Stimulated activated naive CD4-positive, alpha-beta T cell treated with Interleukin-2 at 50 U/mL for 16 hours (primary cell): ENCODE results near the gene HLA-DPB1.
A peak's percentile ranks its signal among the peaks of the same experiment; 100 is the strongest.

Source experiments
- DNase-seq: peaks from one replicate; lab custom pipeline; 2025; lab: John Stamatoyannopoulos, UW

The HLA-DPB1 gene

DNA sequence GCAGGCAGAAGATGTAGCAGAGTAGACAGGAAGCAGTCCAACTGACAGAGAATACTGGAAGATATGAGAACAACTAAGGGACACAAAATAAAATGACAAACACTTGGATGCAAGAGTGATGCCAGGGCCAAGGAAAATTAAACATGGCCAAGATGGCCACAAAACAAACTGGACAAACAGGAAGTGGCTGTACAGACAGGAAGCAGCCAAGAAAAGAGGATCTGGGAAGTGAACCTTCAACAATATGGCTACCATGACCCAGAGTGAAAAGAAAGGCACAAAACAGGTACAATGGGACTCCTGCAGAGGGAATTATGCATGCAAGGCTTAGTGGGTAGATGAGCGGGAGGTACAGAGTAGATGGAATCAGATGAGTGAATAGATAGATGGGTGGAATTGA is 29.1 kb downstream of the HLA-DPB1 start:
- no peak for DNase-seq

DNA sequence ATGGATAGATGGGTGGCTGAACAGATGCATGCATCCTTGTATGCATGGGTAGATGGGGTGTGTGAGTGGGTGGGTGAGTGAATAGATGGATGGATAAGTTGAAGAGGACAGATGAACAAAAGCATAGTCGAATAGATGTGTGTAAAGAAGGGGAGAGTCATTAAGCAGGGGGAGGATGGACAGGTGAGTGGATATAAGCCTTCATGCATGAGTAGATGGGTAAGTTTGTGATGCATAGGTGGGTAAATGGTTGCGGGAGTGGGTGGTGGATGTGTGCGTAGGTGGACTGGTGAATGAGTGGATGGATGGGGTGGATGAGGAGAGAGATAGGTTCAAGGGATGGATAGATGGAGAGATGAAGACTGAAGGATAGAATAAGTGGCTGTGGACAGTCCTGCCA is 29.6 kb downstream of the HLA-DPB1 start:
- no peak for DNase-seq

DNA sequence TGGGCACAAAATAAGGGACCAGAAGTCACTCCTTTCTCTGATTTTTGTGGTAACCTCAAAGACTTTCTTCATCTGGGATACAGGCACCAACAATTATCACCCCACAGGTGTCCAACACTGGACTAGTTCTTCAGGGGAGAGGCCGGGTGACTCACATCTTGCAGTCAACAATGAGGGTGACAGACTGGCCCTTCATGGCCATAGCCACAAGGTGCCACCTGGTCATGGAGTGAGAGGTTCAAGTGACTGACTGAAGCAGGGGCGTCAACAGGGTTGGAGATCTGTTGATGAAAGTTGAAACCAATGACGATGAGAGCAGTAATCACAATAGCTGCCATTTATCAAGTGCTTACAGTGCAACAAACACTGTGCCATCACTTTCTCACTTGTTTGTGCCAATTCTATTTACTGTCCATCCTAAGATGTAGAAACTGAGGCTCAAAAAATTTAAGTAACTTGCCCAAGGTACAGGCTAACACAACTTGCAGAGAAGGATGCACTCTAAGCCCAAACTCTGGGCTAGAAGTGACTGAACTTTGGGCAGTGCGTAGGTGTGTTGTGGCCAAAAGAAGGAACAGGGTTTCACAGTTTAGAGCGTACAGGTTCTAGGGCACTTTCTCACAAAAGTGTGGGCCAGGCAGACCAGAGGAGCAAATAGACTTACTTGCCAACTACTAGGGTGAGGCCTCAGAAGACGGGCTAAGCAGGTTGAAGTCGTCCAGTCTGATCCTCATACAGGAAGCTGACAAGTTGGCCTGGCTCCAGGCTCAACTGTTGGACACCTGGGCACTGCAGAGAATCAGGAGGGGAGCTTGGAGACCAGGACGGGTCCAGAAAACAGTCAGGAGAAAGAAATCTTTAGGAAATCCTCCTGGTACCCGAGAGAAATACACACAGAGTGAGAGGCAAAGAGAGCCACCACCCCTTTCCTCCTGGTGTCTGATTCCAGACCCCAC is 30.4 kb downstream of the HLA-DPB1 start:
- no peak for DNase-seq

DNA sequence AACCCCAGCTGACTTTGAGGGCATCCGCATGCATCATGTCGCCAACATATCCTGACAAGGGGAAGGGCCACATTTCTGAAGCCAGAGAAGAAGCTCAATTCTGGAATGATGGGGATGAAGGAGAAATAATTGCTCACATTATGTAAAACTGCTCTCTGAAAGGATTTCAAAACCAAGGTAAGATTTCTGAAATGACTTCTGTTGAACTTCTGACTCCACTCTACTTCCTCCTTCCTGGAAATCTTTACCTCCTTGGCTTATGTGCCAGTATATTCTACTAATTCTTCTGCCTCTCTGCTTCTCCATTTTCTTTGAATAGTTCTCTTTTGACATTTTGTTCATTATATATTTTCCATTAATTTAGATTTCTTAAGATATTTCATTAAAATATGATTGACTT is 31.9 kb downstream of the HLA-DPB1 start:
- no peak for DNase-seq

DNA sequence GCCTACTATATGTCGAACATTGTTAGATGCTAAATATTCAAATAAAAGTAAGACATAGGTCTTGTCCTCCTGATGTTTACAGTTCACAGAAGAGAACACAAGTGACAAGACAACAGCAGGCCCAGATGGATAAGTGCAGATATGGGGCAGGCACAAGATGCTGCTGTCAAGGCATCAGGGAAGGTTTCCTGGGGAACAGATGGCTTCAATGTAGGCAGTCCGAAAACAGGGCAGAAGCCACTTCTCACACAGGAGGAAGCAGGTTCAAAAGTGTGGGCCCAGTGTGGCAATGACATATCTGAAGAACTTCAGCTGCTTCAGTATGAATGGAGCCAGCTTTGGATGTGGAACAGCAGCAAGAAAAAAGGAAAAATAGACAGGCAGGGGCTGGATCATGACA is 32.5 kb downstream of the HLA-DPB1 start:
- DNase-seq, result no peak

DNA sequence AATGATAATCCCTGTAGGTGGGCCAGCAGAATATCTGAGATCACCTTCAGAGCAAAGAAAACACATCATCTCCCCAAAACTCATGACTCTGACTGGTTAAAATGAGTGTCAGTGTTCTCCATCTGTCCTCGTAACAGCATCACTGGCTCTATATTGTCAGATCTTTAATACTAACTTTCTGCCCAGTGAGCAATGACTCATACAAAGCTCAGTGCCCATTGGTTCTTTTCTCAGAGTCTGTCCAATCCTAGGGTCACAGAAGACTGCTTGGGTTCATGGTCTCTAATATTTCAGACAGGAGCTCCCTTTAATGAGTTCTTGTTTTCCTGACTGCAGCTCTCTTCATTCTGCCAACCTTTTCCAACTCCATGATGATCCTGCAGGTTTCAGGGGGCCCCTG is 36.4 kb downstream of the HLA-DPB1 start:
- DNase-seq, result no peak

DNA sequence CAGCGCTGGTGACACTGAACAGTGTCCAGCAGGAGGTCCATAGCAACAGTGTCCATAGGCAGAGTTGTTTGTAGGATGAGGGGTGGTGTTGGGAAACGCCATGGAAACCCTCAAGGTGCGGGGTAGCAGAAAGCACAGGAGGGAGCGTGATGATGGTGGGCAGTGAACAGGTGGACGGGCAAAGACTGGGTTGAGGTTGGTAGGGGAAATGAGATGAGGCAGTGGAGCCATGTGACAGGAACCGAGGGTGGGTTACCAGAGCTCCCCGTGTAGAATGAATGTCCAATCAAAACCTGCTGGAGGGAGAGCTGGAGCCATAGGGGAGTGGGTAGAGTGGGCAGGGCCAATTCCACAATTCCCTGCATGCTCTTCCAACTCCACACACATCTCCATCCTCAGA is 38.0 kb downstream of the HLA-DPB1 start:
- DNase-seq, result no peak

DNA sequence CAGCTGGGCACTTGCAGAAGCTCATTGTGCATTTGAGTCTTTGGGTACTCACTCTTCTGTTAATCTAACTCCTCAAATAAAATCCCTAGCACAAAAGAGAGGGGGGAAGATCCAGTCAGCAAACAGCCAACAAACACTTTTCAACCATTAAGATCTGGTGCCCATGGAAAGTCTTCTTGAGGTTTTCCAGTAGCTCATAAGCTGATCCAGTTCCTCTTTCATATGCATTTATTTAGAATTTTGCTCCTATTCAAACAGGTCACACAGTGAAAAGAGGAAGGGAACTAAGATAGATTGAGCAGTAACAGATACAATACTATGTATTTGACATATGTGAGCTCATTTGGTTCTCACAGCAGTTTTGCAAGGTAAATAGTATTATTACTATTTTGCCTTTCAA is 38.6 kb downstream of the HLA-DPB1 start:
- DNase-seq, result no peak

DNA sequence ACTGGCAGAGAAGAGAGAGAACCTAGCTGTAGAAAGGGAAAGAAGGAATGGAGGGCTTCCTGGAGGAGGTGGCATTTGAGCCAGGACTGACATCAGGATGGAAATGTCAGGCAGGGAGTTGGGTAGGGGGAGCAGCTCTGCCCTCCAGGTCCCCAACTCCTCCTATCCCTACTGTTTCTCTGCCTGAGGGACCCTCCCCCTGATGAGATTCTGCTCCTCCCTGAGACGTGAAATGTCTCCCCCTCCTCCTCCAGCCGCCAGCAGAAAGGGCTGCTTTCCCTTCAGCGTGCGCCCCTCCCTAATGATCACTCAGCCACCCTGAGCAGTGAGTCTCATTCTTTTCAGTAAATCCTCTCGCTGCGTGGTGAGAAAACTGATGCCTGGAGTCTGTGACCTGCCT is 40.6 kb downstream of the HLA-DPB1 start:
- DNase-seq, result no peak

DNA sequence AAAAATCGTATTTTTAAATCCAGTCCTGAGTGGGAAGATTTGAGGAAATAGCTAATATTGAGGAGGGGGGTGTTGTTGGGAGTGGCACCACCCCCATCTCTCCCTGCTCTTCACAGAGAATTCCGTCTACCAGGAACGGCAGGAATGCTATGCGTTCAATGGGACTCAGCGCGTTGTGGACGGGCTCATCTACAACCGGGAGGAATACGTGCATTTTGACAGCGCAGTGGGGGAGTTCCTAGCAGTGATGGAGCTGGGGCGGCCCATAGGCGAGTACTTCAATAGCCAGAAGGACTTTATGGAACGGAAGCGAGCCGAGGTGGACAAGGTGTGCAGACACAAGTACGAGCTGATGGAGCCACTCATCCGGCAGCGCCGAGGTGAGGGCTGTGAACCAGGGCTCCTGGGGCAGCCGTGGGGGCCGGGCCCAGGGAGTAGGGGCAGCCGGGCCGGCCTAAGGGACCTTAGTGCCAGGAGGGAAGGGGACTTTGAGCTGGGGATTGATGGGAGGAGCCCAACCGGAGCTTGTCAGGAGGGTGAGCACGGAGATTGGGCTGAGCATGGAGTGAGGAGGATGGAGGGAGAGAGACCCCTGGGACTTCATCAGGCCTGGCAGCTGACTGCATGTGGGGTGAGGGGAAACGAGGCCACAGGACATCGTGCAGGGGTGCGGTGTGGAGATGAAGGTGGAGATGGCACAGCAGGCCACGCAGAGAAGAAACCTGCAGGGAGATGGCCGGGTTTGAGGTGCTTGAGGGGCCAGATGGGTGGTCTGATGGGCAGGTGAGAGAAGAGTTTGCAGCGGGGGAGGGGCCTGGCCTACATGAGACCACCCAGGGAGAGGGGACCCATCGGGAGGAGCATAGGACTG is 41.3 kb downstream of the HLA-DPB1 start:
- no peak for DNase-seq

DNA sequence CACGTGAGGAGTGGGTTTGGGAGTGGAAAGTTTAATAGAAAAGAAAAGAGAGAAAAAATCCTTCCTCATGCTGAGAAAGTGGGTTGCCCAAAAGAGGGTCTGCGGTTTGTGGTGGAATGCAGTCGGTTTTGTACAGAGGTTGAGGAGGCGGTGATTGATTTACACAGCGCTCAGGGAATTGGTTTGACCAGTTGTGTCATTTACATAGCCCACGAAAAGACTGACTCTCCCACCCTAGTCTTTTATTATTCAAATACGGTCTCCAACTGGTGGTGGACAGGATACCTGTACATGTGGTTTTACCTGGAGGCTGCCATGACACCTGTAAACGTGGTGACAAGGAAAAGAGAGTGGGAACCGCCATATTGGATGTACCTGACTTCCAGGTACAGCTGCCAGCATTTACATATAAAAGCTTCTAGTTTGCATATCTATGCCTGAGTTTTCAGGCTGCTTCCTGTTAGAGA is 42.1 kb downstream of the HLA-DPB1 start:
- no peak for DNase-seq

DNA sequence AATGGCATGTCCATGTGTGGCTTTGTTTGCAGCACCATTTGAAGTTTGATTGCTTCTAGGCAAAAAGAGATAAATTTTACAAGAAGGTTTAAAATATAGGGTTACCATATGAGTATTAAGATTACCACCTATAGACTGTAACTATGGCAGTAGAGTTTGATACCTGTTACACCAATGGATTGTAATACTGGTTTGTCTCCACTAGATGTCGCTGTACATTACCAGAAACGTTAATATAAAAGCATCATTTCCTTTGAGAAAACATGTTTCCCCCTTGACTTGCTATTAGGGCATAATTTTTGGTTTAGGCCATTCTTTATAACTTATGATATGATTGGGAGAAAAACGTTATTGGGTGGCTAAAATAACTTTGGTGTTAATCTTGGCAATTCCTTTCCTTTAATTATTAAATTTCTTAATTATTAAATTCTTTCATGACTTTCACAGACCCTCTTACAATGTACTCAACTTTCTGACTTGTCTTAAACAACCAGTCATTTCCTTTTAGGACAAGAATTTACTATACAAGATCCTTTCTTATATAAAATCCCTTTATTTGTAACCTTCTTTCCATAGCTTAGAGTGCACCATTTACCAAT is 42.8 kb downstream of the HLA-DPB1 start:
- DNase-seq, result no peak

DNA sequence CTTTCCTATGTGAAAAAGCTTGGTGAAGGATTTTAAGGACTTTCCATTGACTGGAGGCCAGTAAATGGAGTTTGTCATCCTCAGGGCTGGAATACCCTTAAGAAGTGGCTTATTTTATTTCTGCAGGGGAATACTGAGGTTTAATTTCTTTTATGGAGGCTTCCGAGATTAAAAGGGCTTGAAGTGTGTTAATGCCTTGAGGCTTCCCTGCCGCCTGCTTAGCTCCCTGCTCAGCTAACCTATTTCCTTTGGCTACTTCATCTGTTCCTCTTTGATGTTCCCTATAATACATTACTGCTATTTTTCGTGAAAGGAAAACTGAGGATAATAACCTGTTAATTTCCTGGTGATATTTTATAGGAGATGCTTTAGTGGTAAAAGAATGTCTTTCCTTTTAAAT is 44.2 kb downstream of the HLA-DPB1 start:
- DNase-seq, result no peak

DNA sequence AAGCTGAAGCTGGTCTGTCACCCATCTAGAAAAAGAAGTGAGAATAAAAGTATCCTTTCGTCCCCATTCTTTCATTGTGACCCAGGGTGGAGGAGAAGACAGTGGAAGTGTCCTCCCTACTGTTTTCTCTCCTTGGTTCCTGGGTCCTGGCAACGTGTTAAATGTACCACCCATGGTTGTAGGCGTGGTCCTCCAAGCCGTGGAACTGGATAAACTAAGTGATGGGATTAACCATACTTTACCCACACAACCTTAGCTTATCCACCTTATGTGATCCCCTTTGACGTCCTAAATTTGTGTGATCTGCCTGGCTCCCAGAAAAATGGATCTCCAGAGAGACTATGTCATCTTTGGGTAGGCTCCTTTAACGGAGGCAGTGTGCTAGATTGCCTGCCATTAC is 47.4 kb downstream of the HLA-DPB1 start:
- DNase-seq, result no peak

DNA sequence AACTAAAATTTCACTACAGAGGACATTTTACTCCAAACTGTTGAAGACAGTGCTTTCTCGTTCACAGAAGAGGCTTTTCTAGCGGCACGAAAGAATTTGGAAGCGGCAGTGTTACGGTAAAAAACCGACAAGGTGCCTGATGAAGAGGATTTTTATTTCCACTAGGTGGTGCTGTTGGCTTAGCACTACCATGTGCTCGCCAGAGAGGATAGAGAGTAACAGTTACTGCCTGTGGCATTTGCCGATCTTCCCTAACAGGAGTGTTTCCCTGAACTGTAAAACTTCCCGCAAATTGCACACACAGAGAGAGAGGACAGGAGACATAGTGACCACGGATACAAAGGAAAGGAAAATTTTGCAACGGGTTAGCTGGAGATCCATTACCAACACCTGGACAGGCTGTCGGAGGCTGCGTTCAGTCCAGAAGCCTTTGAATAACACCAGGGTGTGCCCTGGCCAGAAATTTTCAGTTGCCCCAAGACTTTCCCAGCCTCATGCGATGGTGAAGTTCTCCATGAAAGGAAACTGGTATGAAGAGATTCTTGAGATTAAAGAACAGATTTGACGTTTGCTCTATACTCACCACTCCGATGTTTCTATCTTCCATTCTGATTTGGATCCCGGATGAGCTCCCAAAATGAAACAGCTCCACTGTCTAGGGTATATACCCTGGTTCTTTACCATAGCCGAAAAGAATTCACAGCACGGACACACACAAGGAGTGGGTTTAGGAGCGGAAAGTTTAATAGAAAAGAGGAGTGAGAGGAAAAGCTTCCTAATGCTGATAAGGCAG is 48.1 kb downstream of the HLA-DPB1 start:
- no peak for DNase-seq

DNA sequence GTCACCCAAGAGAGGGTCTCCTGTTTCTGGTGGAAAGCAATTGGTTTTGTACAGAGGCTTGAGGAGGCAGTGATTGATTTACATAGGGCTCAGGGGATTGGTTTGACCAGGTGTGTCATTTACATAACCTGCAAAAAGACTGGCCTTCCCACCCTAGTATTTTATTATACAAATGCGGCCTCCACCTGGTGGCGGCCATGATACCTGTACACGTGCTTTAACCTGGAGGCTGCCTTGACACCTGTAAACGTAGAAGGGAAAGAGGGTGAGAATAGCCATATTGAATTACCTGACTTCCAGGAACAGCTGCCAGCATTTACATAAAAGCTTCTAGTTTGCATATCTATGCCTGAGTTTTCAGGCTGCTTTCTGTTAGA is 48.7 kb downstream of the HLA-DPB1 start:
- no peak for DNase-seq

DNA sequence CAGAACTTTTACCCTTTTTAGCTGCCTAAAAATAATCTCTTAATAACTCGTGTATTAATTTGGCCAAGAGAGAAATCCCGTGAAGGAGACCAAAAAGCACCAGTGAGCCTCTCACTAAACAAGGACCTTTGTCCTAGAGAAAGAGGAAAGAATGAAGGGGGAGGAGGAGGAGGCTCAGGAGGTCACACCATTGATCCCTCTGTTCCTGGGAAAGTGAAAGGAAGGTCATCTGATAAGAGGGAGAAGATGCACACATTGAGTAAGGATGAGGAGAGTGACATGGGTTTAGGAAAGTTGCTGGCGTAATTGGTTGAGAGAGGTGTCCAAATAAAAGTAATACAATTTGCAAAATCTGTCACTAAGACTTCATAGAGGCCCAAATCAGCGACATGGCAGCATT is 49.2 kb downstream of the HLA-DPB1 start:
- no peak for DNase-seq

DNA sequence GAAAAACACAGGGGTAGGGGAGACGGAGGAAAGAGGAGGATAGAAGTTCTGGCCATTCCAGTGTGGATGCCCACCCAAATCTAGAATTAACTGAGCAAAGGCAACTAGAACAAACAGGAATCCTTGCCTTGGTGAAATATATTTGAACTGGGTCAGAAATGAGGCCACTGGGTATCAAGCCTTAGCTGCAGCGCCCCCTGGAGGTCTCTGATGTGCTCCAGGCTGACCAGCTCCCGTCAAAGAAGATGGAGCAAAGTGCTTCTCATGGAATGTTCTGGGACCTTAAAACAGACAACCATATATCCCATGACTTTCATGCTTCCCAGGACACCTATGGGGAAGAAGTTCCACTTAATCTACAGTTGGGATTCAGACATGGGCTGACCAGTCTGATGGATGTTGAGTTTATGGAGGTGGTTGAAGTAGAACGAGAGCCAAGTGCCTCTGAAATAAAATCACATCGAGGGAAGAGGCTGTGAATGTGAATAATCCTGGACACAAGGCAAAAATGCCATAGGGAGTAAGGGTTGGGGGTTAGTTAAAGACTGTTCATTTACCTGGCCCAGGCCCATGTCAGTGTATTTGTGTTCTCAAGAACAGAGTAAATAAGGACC is 50.4 kb downstream of the HLA-DPB1 start:
- peak; percentile 50 for DNase-seq

DNA sequence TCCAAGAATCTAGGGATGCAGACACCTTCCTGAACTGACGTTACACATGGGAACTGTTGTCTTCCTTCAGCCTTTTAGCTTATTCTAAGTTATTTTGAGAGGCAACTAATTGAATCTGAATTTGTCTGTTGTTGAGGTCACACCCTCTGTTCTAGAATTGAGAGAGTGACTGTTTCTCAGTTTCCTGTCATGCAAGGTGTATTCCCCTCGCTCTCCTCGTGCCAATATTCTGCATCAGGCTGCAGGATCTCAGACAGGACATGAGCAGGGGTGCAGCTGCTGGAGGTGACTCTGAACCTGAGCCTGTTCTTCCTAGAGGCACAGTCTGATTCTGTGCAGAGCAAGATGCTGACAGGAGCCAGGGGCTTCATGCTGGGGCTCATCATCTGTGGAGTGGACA is 52.5 kb downstream of the HLA-DPB1 start:
- DNase-seq, result no peak

DNA sequence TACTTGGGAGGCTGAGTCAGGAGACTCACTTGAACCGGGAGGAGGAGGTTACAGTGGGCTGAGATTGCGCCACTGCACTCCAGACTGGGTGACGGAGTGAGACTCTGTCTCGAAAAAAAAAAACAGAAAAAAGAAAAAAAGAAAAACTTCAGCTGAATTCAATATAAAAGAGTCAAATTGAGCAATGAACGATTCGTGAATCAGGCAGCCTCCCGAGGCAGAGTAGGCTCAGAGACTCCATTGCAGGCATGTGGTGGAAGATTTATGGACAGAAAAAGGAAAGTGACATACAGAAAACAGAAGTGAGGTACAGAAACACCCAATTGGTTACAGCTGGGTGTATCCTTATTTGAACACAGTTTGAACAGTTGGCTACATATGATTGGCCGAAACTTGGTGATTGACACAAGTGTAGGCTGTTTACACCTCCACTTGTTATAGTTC is 56.3 kb downstream of the HLA-DPB1 start:
- no peak for DNase-seq

DNA sequence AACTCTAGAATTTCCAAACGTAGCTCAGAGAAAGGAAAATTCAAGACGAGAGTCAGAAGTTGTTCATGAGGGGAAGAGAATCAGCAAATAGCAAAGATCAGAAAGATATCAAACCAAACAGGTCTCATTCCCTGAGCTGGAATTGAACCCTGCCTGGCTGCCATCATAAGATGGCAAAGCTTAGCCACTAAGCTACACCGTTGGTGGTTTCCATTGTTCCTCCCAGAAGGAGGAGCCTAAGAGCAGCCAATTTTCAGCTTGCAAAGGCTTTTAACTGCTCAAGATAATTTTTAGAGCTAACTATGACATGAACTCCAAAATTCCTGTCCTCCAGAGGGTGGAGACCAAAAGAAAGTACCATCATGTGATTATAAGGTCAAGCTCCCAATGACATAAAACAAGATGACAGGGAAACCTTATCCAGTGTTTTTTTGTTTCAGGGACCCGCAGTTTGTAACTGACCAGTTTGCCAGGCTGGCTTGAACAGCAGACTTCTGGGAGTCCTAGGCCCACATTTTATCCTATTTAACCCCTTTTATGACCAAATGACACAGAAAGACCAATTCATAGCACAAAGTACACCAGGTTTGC is 60.6 kb downstream of the HLA-DPB1 start:
- no peak for DNase-seq
